NCI-H146 treated with DMSO at 0.1 percent for 48 hours (cell line): Measurements from ENCODE around the gene PPP2R5C.
"Not testable (repeated sequence)": the region's sequence is repeated elsewhere in the genome, so short reads cannot be mapped to it uniquely, and the experiment has no call there.

Experiments used
- DNase-seq: peaks from one replicate; lab custom pipeline; 2025; ENCODE audit not compliant: unreplicated experiment; lab: John Stamatoyannopoulos, UW

The PPP2R5C gene

DNA sequence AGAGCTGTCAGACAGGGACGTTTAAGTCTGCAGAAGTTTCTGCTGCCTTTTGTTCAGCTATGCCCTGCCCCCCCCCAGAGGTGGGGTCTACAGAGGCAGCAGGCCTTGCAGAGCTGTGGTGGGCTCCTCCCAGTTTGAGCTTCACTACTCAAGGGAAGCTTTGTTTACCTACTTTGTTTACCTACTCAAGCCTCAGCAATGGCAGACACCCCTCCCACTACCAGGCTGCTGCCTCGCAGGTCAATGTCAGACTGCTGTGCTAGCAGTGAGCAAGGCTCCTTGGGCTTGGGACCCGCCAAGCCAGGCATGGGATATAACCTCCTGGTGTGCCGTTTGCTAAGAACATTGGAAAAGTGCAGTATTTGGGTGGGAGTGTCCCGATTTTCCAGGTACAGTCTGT is 11.8 kb upstream of the PPP2R5C start:
- DNase-seq: not testable (repeated sequence)

DNA sequence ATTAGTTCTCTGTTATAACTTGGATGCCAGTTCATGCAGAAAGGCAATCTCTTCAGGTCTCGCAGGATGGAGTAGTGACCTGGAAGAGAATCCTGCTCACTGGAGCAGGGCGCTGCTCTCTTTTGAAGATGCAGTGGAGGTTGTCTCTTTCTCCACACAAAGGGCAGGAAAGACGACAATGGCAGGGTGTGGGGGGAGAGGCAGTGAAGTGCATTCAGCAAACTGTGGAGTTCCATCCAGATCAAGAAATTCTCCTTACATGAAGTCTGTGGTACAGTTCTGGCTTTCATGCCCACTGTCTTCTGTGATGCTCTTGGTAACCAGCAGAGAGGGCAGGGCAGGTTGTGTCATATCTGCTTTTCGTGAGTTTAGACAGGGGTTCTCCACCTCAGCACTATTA is 6.6 kb upstream of the PPP2R5C start:
- no peak for DNase-seq

DNA sequence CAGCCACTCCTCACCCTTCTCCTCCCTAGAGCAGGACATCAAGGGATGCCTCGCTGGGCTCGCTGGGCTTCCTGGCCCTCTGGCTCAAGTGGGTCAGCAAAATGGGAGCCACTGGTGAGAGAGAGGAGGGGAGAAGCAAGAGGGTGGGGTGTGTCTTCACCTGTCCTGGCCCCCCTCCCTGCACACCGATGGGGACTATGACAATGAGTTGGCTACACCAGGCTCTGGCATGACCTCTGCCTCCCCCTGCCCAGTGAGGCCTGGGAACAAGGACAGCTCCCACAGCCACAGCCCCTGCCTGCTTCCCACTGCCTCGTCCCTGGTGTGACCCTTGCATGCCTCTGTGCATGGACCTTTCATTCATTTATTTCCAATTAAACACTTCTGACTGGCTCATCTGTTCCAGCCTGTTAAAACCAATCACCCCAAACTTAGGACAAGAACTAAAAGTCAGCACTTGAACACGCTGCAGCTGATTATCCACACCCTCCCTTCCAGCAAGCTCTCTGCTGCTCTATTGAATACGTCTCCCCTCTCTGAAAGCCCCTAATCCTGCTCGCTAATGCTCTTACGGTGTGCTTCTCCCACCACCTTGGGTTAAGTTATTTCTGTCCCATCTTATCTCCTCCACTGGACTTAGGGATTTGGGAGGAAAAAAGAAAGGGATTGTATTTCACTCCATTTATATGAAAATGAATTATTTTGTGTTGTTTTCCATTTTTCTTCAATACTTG is 5.8 kb upstream of the PPP2R5C start:
- DNase-seq: no peak

DNA sequence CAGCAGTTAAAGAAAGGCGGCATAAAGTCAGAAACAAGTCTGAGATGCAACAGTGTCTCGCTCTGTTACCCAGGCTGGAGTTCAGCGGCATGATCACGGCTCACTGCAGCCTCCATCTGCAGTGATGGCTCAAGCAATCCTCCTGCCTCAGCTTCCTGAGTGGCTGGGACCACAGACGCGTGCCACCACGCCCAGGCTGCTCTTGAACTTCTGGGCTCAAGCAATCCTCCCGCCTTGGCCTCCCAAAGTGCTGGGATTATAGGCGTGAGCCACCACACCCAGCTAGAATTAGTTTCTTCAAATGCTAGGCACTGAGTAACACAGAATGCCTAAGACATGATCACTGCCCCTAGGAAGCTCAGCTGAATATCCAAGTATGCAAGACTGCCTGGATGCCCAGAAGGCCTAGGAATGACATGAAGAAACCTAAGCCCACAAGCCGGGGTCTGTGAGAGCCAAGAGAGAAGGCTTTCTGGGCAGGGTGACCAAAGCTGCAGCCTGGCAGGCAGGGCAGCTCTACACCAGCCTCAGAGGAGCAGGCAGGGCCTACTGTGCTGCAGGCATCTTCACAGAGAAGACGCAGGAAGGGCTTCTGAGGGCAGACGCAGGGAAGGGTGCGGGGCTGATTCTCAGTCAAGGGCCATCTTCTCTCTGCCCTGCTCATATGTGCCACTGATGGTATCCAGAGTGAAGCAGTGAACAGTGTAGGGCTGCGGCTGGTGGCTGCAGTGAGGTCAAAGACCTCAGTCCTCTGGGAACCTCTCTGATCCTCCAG is 4.3 kb upstream of the PPP2R5C start:
- DNase-seq: no peak

DNA sequence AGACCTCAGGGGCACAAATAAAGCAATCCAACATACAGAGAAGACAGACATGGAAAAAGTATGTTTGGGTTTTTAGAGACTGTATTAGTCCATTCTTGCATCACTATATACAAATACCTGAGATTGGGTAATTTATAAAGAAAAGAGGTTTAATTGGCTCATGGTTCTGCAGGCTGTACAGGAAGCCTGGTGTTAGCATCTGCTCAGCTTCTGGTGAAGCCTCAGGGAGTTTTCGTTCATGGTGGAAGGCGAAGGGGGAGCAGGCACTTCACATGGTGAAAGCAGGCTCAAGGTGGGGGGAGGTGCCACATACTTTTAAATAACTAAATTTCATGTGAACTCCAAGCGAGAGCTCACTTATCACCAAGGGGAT is 3.7 kb upstream of the PPP2R5C start:
- no peak for DNase-seq

DNA sequence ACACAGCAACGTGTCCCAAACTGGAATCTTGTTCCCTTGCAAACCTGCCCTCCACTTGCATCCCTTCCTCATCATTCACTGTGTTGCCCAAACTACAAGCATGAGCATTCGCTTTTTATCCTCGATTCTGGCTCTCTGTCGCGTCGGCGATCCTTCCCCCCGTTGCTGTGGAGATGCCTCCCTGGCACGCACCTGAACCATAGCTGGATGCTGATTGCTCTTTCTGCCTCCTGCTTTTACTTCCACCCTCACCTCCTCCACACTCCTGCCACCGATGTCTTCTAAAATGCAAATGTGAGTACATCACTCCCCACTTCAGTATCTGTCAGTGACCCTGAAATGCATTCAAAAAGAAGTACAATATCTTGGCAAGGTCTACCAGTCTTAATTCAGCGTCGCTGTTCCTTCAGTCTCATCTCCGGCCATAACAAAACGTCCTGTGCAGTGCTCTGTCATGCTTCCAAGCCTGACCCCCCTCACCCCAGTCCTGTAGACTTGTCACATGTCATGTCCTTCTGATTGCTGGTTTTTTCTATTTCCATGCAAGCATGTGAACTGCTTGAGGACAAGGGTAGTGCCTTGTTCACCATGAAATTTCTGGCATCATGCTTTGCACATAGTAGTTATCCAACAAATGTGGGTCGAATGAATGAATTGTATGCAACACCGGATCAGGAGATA is 2.5 kb upstream of the PPP2R5C start:
- DNase-seq: no peak

DNA sequence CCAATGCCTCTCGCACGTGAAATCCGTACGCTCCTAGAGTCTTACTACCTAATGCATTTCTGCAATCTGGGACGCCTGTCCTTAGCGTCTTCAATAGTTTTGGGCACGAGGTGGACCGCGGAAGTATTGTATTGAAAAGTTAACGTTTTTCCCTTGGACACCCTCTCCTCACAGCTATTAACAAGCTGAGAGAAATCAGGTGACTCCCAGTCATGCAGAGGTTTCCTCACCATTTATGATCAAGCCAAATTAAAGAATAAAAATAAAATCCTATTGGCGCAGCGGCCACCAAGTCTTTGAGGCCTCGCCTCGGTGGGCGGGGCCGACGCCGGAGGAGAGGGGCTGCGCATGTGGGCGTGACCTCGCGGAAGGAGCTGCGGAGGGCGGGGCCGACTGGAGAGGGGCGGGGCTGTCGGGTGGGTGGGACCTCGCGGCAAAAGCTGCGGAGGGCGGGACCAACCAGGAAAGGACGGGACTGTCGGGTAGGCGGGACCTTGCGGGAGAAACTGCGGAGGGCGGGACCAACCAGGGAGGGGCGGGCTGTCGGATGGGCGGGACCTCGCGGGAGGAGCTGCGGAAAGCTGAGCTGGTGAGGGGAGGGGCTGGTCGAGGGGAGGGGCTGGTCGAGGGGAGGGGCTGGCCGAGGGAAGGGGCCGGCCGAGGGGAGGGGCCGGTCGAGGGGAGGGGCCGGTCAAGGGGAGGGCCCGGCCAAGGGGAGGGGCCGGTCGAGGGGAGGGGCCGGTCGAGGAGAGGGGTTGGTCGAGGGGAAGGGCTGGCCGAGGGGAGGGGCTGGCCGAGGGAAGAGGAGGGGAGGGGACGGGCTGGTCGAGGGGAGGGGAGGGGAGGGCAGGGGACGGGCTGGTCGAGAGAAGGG is 1.1 kb upstream of the PPP2R5C start:
- peak; percentile 73 for DNase-seq

DNA sequence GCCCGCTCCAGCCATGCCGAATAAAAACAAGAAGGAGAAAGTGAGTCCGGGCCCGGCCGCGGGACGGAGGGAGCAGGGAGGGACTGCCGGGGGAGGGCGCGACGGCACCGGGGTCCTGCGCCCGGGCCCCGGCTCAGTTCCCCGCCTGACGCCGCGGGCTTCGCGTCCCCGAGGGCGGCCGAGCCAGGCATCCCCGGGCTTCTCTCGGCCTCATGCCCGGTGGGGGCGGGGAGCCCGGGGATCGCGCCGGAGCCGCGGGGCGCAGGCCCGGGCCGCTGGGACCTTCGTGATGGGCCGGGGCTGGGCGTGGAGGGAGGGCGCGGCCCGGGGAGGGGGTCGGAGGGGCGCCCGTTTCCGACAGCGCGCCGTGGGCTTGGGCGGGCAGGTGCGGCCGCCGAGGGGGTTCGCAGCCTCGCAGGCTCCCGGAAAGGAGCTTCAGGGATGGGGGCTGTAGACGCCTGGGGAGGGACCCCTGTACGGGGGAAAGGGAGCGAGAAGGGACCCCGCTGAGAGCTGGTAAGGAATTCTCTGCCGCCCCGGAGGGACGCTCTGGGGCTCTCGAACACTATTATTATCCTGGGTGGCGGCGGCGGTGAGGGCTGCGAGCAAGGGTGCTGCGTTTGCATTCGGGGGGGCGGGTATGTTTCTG is 496 bp downstream of the PPP2R5C start:
- DNase-seq: no peak

DNA sequence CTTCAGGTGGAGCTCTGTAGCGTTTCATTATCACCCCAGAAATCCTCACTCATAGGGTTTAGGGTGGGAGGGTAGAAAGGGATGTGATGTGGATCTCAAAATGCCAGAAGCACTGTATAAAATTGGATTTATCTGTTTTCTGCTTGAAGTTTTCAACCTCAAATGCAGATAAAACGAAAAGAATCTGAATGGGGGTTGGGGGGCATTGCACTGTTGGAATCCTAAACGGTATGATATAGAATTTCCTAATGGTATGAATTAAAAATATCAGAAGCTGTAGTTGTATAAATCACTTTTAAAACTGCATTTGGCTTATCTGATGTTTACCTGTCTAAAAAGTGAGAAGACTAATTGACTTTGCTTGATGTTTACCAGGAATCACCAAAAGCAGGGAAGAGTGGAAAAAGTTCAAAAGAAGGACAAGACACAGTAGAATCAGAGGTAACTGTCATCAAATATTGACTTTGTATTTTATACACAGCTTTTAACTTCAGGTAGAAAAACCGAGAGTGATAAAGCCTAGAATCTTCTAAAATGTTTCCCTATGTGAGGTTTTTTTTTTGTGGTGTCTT is 1.1 kb downstream of the PPP2R5C start:
- DNase-seq: no peak

DNA sequence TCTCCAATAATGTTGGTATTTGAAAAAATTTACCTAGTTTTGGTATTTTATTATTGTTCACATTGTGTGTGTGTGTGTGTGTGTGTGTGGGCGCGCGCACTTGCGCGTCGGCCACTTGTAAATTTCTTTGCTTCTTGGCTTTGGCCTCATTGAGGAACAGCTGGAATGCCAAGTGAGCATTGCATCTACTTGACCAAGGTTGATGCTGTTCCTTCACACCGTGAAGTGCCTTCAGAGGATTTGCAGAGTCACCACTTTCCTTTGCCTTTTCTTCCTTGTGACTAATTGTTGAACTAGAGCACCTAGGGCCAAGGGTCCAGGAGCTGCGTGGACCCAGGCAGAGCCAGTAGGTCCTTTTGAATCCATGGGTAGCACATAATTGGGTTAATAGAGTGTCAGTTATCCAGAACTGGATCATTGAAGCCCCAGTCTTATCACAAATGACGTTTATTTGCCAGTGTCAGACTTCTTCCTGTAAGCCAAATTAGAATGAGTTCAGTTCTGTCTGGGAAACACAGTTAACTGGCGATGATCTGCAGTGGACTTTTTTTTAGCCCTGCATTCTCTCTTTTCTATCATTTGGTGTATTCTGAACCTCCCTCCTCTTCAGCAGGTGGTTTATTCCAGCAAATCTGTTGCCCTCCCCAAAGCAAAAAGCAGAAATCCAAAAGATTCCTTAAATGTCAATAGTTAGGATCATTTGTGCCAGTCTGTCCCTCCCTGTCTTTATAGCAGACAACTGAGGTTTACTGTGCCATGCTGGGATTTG is 2.6 kb downstream of the PPP2R5C start:
- no peak for DNase-seq

DNA sequence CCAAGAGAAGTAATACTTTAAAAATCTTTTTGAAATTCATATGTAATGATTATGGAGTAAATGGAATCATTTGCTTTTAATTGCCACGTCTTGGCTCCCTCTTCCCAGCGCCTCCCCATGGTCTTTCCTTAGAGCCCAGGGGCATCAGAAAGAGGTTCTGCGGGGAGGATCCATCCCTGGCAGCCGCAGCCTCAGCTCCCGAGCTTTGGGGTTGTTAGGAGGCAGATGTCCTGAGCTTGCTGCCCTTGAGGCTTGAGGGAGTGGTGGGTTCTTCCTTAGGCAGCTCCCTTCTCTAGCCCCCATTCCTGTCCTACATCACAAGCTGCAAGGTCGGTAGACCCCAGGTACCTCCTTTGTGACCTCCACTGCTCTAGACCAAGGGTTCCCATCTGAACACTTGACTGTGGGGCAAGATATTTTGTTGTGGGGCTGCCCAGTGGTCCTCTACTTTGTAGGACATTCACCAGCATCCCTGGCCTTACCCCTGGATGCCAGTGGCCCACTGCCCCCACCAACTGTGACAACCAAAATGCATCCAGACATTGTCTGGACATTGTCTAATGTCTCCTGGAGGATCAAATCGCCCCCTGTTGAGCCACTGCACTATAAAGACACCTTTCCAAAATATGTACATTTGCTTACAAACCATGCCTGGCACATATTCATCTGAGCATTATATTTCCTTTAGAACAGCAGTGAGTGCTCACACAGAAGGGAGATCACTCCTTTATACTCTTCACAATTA is 6.3 kb downstream of the PPP2R5C start:
- DNase-seq: no peak

DNA sequence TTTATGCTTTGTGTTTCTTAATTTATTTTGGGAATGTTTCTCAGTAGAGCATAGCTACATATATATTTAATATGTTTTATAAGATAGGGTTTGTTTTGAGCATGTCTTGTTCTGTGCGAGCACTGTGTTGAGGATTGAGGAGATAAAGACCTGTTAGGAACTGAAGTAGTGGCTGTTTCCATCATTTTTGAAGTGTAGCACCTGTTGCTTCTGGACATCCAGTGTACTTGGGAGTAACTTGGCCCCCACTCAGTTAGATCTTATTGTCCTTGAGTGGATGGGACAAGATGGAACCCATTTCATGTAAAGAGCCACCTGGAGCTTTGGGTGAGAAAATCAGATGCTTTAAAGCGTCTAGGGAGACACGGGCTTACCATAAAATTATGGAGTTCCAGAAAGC is 8.7 kb downstream of the PPP2R5C start:
- no peak for DNase-seq

DNA sequence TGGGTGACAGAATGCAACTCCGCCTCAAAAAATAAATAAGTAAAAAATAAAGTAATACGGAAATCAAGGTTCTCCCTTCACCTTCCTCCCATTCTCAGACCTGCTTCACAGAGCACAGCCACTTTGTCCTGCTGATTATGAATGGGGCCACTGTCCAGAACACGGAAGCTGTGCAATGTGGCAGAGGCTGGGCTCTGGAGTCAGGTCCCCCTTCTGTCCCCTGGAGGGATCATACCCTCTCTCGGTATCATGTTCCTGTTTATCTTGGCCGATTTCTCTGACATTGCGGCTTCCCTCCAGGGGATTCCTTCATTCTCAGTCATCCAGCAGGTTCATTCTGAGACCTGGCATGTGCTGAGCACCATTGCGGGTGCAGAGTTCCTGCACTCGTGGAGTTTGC is 11.3 kb downstream of the PPP2R5C start:
- DNase-seq: no peak

DNA sequence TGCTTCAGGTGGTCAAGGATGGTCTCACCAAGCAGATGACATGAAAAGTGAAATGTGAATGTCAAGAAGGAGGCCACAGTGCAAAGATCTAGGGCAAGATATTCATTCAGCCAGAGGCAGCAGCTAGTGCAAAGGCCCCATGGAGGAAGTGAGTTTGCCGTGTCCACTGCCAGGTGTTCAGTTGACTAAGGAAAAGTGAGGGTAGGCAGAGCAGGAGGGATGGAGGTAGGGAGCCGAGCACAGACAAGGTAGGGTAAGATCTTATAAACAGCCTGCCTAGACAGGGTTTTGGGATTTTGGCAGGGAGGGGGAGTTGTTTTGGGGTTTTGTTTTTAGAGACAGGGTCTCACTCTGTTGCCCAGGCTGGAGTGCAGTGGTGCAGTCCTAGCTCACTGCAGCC is 11.9 kb downstream of the PPP2R5C start:
- DNase-seq: no peak

DNA sequence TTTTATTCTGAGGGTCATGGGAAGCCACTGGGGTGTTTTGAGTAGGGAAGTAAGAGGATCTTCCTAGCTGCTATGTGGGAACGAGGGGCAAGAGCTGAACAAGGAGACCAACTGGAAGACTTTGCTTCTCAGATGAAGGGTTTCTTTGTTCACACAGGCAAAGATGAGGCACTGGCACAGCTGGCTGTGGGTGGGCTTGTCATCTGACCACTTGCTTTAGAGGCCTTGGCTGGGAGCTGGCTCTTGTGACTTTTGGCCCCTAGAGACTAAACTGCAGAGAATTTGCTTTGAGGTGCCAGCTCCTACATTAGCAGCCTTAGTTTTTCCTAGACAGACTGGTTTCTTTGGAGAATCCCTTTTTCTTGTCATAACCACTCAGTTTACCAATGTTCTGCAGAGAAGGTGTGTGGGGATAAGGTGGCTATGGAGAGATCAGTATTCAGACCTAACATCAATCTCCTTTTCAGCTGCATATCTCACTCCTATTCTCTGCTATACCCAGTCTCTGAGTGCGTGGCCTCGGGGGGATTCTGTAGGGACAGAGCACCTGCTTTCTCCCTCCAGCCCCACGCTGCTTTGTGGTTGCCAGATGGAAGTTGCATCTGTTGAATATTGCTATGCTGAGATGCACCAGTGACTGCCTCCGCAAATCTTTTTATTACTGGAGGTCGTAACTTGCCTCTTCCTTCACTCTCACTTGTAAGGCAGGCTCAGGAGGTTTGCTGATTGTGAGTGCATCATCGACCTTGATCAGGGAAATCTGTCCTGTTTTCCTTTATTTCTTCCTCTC is 12.7 kb downstream of the PPP2R5C start:
- no peak for DNase-seq

DNA sequence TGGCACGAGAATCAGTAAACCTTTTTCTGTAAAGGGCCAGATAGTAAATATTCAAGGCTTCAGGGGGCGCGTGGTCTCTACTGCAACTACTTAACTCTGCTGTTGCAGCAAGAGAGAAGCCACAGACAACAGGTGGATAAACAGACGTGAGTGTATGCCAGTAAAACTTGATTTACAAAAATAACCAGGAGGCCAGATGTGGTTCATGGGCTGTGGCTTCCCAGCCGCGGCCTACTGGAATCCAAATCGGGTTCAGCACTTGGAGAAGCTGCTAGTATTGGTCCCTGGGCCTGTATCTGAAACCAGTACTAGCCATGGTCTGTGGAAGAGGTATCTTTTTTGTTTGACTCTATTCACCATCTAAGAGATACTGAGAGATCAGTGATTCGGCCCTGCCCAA is 13.3 kb downstream of the PPP2R5C start:
- no peak for DNase-seq

DNA sequence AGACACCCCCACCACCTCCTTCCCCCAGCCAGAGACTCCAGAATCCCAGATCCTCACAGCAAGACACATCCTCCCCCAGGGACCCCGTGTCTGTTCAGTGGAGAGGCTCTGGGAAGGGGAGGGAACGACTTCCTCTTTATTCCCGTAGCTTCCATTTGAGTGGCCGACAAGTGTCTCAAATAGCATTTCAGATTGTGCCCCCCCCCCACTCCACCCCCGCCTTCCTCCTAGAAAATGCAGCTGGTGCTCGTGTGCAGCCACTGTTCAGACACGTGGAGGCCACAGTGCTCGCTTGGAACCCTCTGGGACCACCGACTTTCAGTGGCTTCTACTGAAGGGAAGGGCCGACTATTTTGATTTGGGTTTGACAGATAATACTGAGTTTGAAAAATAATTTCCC is 14.3 kb downstream of the PPP2R5C start:
- no peak for DNase-seq

DNA sequence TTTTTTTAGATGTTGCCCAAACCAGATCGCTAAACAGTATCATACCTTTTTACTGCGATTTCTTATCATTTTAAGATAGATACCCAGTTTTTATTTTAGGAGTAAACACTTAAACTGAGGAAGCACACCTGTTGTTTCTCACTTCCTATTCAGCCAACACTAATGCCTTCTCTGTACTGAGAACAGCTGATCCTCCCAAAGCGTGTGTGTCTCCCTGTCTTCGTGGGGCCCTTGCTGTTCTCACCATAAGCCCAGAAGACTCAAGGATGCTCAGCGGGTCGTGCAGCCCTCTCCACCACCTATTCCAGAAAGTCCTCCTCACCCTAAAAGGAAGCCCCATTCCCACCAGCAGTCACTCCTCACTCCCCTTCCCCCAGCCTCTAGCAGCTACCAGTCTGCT is 14.8 kb downstream of the PPP2R5C start:
- no peak for DNase-seq
